HG02571 (cell line): ENCODE results near the gene HSPB9.
"Not testable (repeated sequence)": the region's sequence is repeated elsewhere in the genome, so short reads cannot be mapped to it uniquely, and the experiment has no call there.

Experiments used
- ATAC-seq: cut with Tn5 transposase; IDR thresholded peaks from one replicate; pipeline ENCODE4 v1.9.1; 2021; ENCODE audit warnings: mild to moderate bottlenecking, moderate library complexity; ENCODE audit not compliant: unreplicated experiment

Gene HSPB9

DNA sequence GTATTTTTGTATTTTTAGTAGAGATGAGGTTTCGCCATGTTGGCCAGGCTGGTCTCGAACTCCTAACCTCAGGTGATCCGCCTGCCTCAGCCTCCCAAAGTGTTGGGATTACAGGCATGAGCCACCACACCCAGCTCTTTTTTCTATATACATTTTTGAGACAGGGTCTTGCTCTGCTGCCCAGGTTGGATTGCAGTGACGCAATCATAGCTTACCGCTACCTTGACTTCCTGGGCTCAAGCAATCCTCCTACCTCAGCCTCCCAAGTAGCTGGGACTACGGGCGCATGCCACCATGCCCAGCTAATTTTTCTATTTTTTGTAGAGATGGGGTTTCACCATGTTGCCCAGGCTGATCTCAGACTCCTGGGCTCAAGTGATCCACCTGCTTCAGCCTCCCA, 18.1 kb downstream of the HSPB9 start:
- ATAC-seq: not testable (repeated sequence)

DNA sequence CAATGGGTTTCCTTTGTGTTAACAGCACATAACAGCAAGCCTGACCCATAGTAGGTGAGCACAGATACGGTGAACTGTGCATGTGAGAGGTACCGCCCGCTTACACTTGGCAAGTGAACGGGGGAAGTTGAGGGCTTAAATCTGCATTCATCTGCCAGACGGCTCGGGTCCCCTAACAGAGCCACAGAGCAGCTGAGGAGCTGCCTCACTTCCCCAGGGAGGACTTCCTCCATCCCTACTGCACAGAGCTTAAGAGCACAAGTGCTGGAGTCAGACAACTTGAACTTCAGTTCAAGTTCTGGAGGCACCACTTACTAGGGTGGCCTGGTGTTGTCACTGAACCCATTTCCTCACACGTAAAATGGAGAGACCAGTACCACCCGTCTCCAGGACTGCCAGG, 18.8 kb downstream of the HSPB9 start:
- no peak for ATAC-seq

- no peak for ATAC-seq
Measured at GRCh38 chr17:42142371-42142896, 19.8 kb downstream of the HSPB9 start.

GRCh38 chr17:42143138-42143537, 20.5 kb downstream of the HSPB9 start:
- not testable (repeated sequence) for ATAC-seq

DNA sequence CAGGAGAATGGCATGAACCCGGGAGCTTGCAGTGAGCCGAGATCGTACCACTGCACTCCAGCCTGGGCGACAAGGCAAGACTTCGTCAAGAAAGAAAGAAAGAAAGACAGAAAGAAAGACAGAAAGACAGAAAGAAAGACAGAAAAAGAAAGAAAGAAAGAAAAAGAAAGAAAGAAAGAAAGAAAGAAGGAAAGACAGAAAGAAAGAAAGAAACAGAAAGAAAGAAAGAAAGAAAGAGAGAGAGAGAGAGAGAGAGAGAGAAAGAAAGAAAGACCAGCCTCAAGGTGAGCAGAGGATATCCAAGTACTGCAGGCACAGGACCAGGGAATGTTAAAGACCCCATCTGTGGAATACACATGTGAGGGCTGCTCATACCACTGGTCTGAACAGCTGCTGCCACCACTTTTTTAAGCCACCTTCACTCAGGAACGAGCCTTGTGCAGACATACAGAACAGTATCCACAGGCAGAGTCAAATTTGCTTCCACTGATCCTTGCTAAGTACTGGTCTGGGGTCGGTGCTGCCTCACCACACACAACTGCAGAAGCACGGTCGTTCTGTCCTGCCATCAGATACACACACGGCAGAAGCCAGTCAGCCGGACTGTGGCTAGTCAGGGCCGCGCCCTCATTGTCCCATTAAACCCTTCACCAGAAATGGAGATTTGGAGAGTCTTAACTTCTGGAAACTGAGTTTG, 24.5 kb downstream of the HSPB9 start:
- no peak for ATAC-seq

DNA sequence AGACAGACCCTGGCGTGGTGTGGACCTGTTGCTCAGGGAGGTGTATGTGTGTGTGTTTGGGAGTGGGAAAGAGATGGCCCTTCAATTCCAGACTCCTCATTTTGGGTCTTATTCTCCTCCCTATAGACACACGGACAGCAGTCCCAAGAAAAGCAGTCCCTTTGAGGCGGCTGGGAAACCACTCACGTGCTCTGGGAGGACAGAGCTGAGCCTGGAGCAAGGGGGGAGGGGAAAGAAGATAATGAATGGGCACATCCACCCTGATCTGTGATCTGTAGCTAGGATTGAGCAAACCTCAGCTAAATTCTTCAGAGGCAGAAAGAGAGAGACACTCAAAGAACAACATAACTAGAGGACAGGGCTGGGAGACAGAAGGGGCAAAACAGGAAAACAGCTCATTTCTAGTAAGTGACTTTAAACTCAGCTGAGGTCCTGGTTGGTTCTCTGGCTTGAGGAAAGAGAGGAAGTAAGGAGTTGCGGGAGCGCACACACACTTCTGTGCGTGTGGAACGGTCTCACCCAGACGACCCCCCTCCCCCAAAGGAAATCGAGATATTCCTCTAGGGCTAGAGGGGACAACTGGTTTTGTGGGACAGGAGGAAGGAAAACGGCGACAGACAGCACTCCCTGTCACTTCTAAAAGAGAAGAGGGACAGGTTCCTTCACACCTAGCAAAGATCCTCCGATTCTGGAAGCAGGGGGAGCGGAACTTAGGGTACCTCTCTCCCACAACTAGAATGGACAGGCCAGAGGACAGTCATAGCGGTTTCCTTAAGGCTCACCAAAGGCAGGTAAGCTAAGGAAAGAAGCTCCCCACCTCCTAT, 31.5 kb downstream of the HSPB9 start:
- no peak for ATAC-seq

GRCh38 chr17:42155614-42156045, 33.0 kb downstream of the HSPB9 start:
- no peak for ATAC-seq

- no peak for ATAC-seq
Measured at GRCh38 chr17:42159796-42160530, 37.4 kb downstream of the HSPB9 start.

GRCh38 chr17:42160531-42160910, 37.9 kb downstream of the HSPB9 start:
- ATAC-seq: no peak

- ATAC-seq: no peak
Measured at GRCh38 chr17:42163113-42163512, 40.5 kb downstream of the HSPB9 start.

DNA sequence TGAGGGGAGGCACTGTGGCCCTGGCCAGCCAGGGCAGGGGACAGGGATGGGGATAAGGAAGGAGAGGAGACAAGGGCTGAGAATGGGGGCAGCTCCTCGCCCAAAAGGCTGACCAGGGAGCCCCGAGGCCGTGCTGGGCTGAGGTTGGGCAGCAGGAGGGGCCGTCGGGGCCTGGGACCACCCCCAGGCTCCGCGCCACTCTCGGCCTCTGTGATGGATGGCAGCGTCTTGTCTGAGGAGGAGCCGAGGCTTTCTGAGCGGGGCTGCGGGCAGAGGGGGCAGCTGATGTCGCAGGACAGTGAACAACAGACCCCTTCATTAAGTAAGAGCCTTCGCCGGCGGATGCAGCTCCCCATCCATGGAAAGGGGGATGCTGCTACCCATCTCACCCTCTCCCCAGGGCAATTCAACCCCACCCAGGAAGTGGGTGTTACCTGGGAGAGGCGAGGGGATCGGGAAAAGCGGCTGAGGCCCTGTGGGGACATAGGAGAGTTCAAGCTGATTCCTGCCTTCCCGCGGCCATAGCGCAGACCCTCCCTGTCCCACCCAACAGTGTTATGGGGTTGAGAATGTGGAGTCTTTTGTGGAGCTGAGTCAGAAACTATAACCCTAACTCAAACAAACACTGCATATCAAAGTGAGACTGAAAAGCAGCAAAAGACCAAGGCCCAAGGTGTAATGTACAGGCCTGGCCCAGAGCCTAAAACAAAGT, 41.2 kb downstream of the HSPB9 start:
- ATAC-seq: no peak

GRCh38 chr17:42165751-42166150, 43.1 kb downstream of the HSPB9 start:
- no peak for ATAC-seq

GRCh38 chr17:42166196-42166763, 43.7 kb downstream of the HSPB9 start:
- ATAC-seq: no peak

DNA sequence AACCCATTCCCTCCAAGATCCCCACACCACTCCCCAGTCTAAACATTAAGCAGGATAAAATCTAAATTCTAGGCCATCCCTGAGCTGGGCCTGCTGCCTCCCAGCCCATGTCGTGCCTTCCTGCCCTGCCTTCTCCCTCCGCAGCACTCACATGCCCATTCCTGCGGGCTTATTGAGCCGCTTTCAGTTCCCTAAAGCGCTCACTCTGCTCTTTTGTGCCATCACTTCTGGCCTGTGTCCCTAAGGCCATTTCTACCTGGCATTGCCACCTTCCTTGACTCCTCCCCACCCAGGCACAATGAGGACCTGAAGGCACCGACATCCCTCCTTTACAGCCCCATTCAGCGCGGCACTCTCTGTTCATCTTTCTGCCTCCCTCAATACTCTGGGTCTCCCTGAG, 45.2 kb downstream of the HSPB9 start:
- ATAC-seq: no peak

GRCh38 chr17:42169351-42169750, 46.7 kb downstream of the HSPB9 start:
- ATAC-seq: no peak

DNA sequence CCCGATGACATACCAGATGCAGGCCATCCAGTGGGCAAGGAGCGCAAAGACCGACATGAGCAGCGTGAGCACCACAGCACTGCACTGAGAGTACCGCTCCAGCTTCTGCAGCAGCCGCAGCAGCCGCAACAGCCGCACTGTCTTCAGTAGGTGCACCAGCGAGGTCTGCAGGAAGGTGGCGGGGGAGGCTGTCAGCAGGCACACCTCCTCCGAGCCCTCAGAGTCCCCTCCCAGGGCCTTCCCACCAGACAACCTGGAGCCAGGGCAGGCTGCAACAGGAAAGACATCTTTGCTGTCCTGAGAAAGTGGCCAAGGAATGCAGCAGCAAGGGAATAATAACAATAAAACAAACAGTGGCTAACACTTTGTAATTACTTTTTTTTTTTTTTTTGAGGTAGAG, 49.2 kb downstream of the HSPB9 start:
- ATAC-seq: no peak
